ENCODE data around the gene SH3TC2. TPM values are rescaled to one million over a fixed set of nuclear protein-coding genes. Genes with fewer than 3 reads are reported as not detected.

Gene SH3TC2
- total and polyA plus RNA-seq, 7 donors = 0.18 to 1.9 (median 0.60) TPM

GRCh38 chr5:148998174-148998797 lies 64.6 kb downstream of the SH3TC2 start:
- TF ChIP-seq CTCF (IDR thresholded peaks at IDR 0.05) = peak; percentile 75
- Histone ChIP-seq H3K4me3 (no peak overlapping the region), H3K9me3 (no peaks in the 10 kb centered on the region), H3K27ac (no peak overlapping the region), H3K36me3 (ENCODE audit: insufficient read depth in 1 of 2, low read depth in 1 of 2) (no peaks in the 10 kb centered on the region), H3K27me3 (ENCODE audit: insufficient read depth in 3 of 3, low read length in 2 of 3) (no peaks in the 10 kb centered on the region), H3K4me1 (peaks cover 45% of the 10 kb centered on the region)
- ATAC-seq = peak; percentile 57 to 76 (median 65)
- intact Hi-C loops (cut with DNase I) = loop anchor here (2.0 to 5.0 kb wide), 2 partner anchors 85 to 171 kb away; partner anchors contain the start of gene ADRB2 (in 1 of the 2)
- no peak for DNase-seq
- 49 to 57% (median 49%) methylated on average over 6 of the region's 6 CpGs for WGBS, 3 donors

GRCh38 chr5:148996270-148996669 lies 66.6 kb downstream of the SH3TC2 start:
- Histone ChIP-seq H3K4me3 (no peak overlapping the region), H3K9me3 (no peaks in the 10 kb centered on the region), H3K27me3 (ENCODE audit: insufficient read depth in 3 of 3, low read length in 2 of 3) (no peaks in the 10 kb centered on the region), H3K4me1 (peaks cover 31% of the 10 kb centered on the region), H3K36me3 (ENCODE audit: insufficient read depth in 1 of 2, low read depth in 1 of 2) (no peaks in the 10 kb centered on the region), H3K27ac (peak overlapping the region; percentile 0)
- DNase-seq = no peak
- ATAC-seq = no peak
- 12 to 20% (median 16%) methylated on average over 3 of the region's 3 CpGs for WGBS, 3 donors
- intact Hi-C loops (cut with DNase I) = loop anchor here in 1 of 2 donors (5.0 kb wide), 1 partner anchor 169 kb away; the partner anchor contains the start of gene ADRB2
- no peak for TF ChIP-seq CTCF (IDR thresholded peaks at IDR 0.05)

- DNase-seq = no peak
- Histone ChIP-seq H3K9me3 (no peaks in the 10 kb centered on the region), H3K36me3 (ENCODE audit: insufficient read depth in 1 of 2, low read depth in 1 of 2) (no peaks in the 10 kb centered on the region), H3K27ac (no peak overlapping the region), H3K4me1 (peaks cover 26% of the 10 kb centered on the region), H3K27me3 (ENCODE audit: insufficient read depth in 3 of 3, low read length in 2 of 3) (no peaks in the 10 kb centered on the region), H3K4me3 (no peak overlapping the region)
- ATAC-seq = no peak
- 25 to 38% (median 33%) methylated on average over 2 of the region's 2 CpGs for WGBS, 3 donors
- intact Hi-C loops (cut with DNase I) = loop anchor here in 1 of 2 donors (5.0 kb wide), 1 partner anchor 168 kb away; the partner anchor contains the start of gene ADRB2
- no peak for TF ChIP-seq CTCF (IDR thresholded peaks at IDR 0.05)
Measured at GRCh38 chr5:148995791-148996190, 67.1 kb downstream of the SH3TC2 start.

- 75 to 81% (median 76%) methylated on average over 4 of the region's 4 CpGs for WGBS, 3 donors
- DNase-seq = no peak
- Histone ChIP-seq H3K9me3 (no peaks in the 10 kb centered on the region), H3K4me3 (no peak overlapping the region), H3K36me3 (ENCODE audit: insufficient read depth in 1 of 2, low read depth in 1 of 2) (no peaks in the 10 kb centered on the region), H3K4me1 (peaks cover 23% of the 10 kb centered on the region), H3K27me3 (ENCODE audit: insufficient read depth in 3 of 3, low read length in 2 of 3) (no peaks in the 10 kb centered on the region), H3K27ac (no peak overlapping the region)
- intact Hi-C loops (cut with DNase I) = no loop called here
- no peak for ATAC-seq
- no peak for TF ChIP-seq CTCF (IDR thresholded peaks at IDR 0.05)
Measured at GRCh38 chr5:148993283-148993936, 69.5 kb downstream of the SH3TC2 start.

Measured in psoas muscle (tissue), 8 donors.